ENCODE data around the gene SLC13A1. TPM values are rescaled to one million over a fixed set of nuclear protein-coding genes. Genes with fewer than 3 reads are reported as not detected.

Gene SLC13A1
- total and polyA plus RNA-seq, 10 donors: not detected

GRCh38 chr7:123126171-123126570 is 73.6 kb downstream of the SLC13A1 start:
- intact Hi-C loops (cut with DNase I; ENCODE audit: low total_unique reads): no loop called here
- Histone ChIP-seq H3K4me3 (no peak overlapping the region), H3K36me3 (no peaks in the 10 kb centered on the region), H3K27me3 (replicated peaks in 1 of 7) (no peaks in the 10 kb centered on the region), H3K9me3 (no peaks in the 10 kb centered on the region), H3K27ac (no peak overlapping the region), H3K4me1 (no peaks in the 10 kb centered on the region)
- DNase-seq: no peak
- TF ChIP-seq CTCF (IDR thresholded peaks at IDR 0.05 in 8 of 11, conservative IDR thresholded peaks at IDR 0.05 in 3 of 11) (no peak), POLR2AphosphoS5 (IDR thresholded peaks at IDR 0.05) (no peak), POLR2A (IDR thresholded peaks at IDR 0.05) (no peak)

- intact Hi-C loops (cut with DNase I; ENCODE audit: low total_unique reads): no loop called here
Observed at GRCh38 chr7:123125231-123125630, 74.5 kb downstream of the SLC13A1 start.

GRCh38 chr7:123122916-123123315 is 76.9 kb downstream of the SLC13A1 start:
- no peak overlapping the region for H3K4me3 ChIP-seq
- H3K4me1 ChIP-seq: no peaks in the 10 kb centered on the region
- H3K36me3 ChIP-seq: no peaks in the 10 kb centered on the region
- DNase-seq: no peak
- TF ChIP-seq CTCF (IDR thresholded peaks at IDR 0.05 in 8 of 11, conservative IDR thresholded peaks at IDR 0.05 in 3 of 11): no peak
- no peak for TF ChIP-seq POLR2A (IDR thresholded peaks at IDR 0.05)
- no peak for TF ChIP-seq POLR2AphosphoS5 (IDR thresholded peaks at IDR 0.05)
- intact Hi-C loops (cut with DNase I; ENCODE audit: low total_unique reads): no loop called here
- no peaks in the 10 kb centered on the region for H3K9me3 ChIP-seq
- H3K27me3 ChIP-seq (replicated peaks in 1 of 7): no peaks in the 10 kb centered on the region
- no peak overlapping the region for H3K27ac ChIP-seq

More at GRCh38 chr7:123125231-123125630, 74.5 kb downstream of the SLC13A1 start:
- TF ChIP-seq POLR2A (IDR thresholded peaks at IDR 0.05): no peak
- no peak for TF ChIP-seq CTCF (IDR thresholded peaks at IDR 0.05 in 8 of 11, conservative IDR thresholded peaks at IDR 0.05 in 3 of 11)
- no peak for TF ChIP-seq POLR2AphosphoS5 (IDR thresholded peaks at IDR 0.05)
- DNase-seq: no peak
- WGBS, 5 donors: 74 to 86% (median 76%) methylated on average over 3 of the region's 3 CpGs
- H3K27me3 ChIP-seq (replicated peaks in 1 of 7): no peaks in the 10 kb centered on the region
- H3K27ac ChIP-seq: no peak overlapping the region
- no peak overlapping the region for H3K4me3 ChIP-seq
- H3K36me3 ChIP-seq: no peaks in the 10 kb centered on the region
- no peaks in the 10 kb centered on the region for H3K9me3 ChIP-seq
- H3K4me1 ChIP-seq: no peaks in the 10 kb centered on the region

GRCh38 chr7:123120286-123120685 is 79.5 kb downstream of the SLC13A1 start:
- H3K27ac ChIP-seq: no peak overlapping the region
- no peak for TF ChIP-seq CTCF (IDR thresholded peaks at IDR 0.05 in 8 of 11, conservative IDR thresholded peaks at IDR 0.05 in 3 of 11)
- TF ChIP-seq POLR2A (IDR thresholded peaks at IDR 0.05): no peak
- no peak for TF ChIP-seq POLR2AphosphoS5 (IDR thresholded peaks at IDR 0.05)
- H3K27me3 ChIP-seq (replicated peaks in 1 of 7): no peaks in the 10 kb centered on the region
- H3K36me3 ChIP-seq: no peaks in the 10 kb centered on the region
- H3K9me3 ChIP-seq: no peaks in the 10 kb centered on the region
- intact Hi-C loops (cut with DNase I; ENCODE audit: low total_unique reads): no loop called here
- H3K4me3 ChIP-seq: no peak overlapping the region
- H3K4me1 ChIP-seq: no peaks in the 10 kb centered on the region
- no peak for DNase-seq

Data from spleen (tissue), 11 donors.